Activated CD8-positive, alpha-beta memory T cell treated with anti-CD3 and anti-CD28 coated beads for 1 hour (primary cell): ENCODE measurements around the gene ATG2B.

Source experiments
- DNase-seq, 2 donors: peaks; one replicate each; pipeline ENCODE4 v3.0.0-alpha.2; 2020; ENCODE audit warnings: low read depth in 1 of 2; ENCODE audit errors: extremely low read depth in 1 of 2

ATG2B gene

GRCh38 chr14:96229315-96229714 is 133.8 kb downstream of the ATG2B start:
- no peak for DNase-seq
